Endothelial cell of umbilical vein (primary cell): ENCODE data around the gene TSPEAR. TPM values are rescaled to one million over a fixed set of nuclear protein-coding genes. Genes with fewer than 3 reads are reported as not detected.

Experiments
- BruUV-seq: library from RNA; stranded (reverse); fragments of 400-500 nt; replicated peaks from 2 replicates; lab custom pipeline; 2021; lab: Mats Ljungman, UMichigan
- CTCF ChIA-PET: fragments of 300-600, 350-600 bp; sonication (Branson Sonifier 250); formaldehyde crosslinking; loops from one replicate; lab custom pipeline; 2021; ENCODE audit warnings: antibody characterized with exemption, inconsistent platforms; lab: Charles Lee
- POLR2A ChIA-PET: fragments of 300-600, 350-600 bp; sonication (Branson Sonifier 250); formaldehyde crosslinking; loops from one replicate; lab custom pipeline; 2021; ENCODE audit warnings: antibody characterized with exemption, inconsistent platforms; lab: Charles Lee
- DNase-seq: peaks from one replicate; pipeline ENCODE4 v3.0.0-alpha.2; 2011; ENCODE audit warnings: low read depth, low spot score
- FAIRE-seq: peaks from 2 replicates; lab custom pipeline; 2011; peaks lifted over from hg19 to GRCh38; lab: Jason Lieb, UNC
- H2AFZ ChIP-seq: 2 replicates; pipeline ENCODE4 v1.6.0; 2012; ENCODE audit warnings: low read depth, low read length, control low read depth, inconsistent platforms
- H3K27ac ChIP-seq: 2 replicates; pipeline ENCODE4 v1.5.1; 2011; ENCODE audit warnings: low read depth, mild to moderate bottlenecking, control low read depth, low read length, moderate library complexity; ENCODE audit not compliant: insufficient read depth
- H3K27me3 ChIP-seq, 2 experiments: 2 replicates each; pipeline versions ENCODE4 v1.6.0 to v1.6.1; 2011; ENCODE audit warnings: low read length in 2 of 2, mixed read lengths in 1 of 2; ENCODE audit not compliant: control insufficient read depth in 2 of 2, insufficient read depth in 2 of 2
- H3K36me3 ChIP-seq, 2 experiments: 2 replicates in 1 of 2; 3 replicates in 1 of 2; pipeline ENCODE4 v1.5.1; 2011; ENCODE audit warnings: low read length in 2 of 2, mild to moderate bottlenecking in 1 of 2, moderate library complexity in 1 of 2; ENCODE audit not compliant: control insufficient read depth in 2 of 2, insufficient read depth in 2 of 2; ENCODE audit errors: extremely low read depth in 1 of 2
- H3K4me1 ChIP-seq: 3 replicates; pipeline ENCODE4 v1.5.1; 2011; ENCODE audit warnings: mild to moderate bottlenecking, low read length; ENCODE audit not compliant: control insufficient read depth, insufficient read depth; ENCODE audit errors: extremely low read depth
- H3K4me2 ChIP-seq: 2 replicates; pipeline ENCODE4 v1.6.1; 2011; ENCODE audit warnings: low read length, control low read depth, mixed read lengths; ENCODE audit not compliant: insufficient read depth
- H3K4me3 ChIP-seq, 3 experiments: fragments of 200-600 bp in 1 of 3; sonication (generic), shearing (Covaris generic) in 1 of 3; replicated peaks in 1 of 3; 2 replicates each; pipeline ENCODE4 v1.5.1; 2011 to 2016; ENCODE audit warnings: control low read depth in 3 of 3, low read length in 3 of 3, mild to moderate bottlenecking in 2 of 3, inconsistent platforms in 1 of 3, low read depth in 1 of 3, moderate library complexity in 1 of 3; ENCODE audit not compliant: insufficient read depth in 1 of 3
- H3K79me2 ChIP-seq: 2 replicates; pipeline ENCODE4 v1.6.0; 2012; ENCODE audit warnings: low read length, inconsistent platforms; ENCODE audit not compliant: control insufficient read depth, insufficient read depth
- H3K9ac ChIP-seq: replicated peaks from 2 replicates; pipeline ENCODE3; 2011; ENCODE audit warnings: low read length, control low read depth; ENCODE audit not compliant: insufficient read depth; ENCODE audit errors: extremely low read depth
- H3K9me1 ChIP-seq: replicated peaks from 3 replicates; pipeline ENCODE4 v1.6.0; 2011; ENCODE audit warnings: mild to moderate bottlenecking, low read length; ENCODE audit not compliant: control insufficient read depth, insufficient read depth; ENCODE audit errors: extremely low read depth
- H3K9me3 ChIP-seq: replicated peaks from 2 replicates; pipeline ENCODE4 v1.5.1; 2012; ENCODE audit warnings: low read length, inconsistent platforms; ENCODE audit not compliant: control insufficient read depth, insufficient read depth
- H4K20me1 ChIP-seq: replicated peaks from 2 replicates; pipeline ENCODE3; 2011; ENCODE audit warnings: mild to moderate bottlenecking, low read length; ENCODE audit not compliant: control insufficient read depth, insufficient read depth; ENCODE audit errors: extremely low read depth
- EZH2 ChIP-seq: IDR thresholded peaks from 2 replicates; pipeline ENCODE4 v1.6.1; 2012; ENCODE audit warnings: borderline replicate concordance, low read depth, mild to moderate bottlenecking, moderate library complexity, low read length, inconsistent platforms; ENCODE audit not compliant: severe bottlenecking
- FOS ChIP-seq: IDR thresholded peaks from 2 replicates; pipeline ENCODE4 v1.6.1; 2011; ENCODE audit warnings: mild to moderate bottlenecking, low read length, moderate library complexity, borderline replicate concordance; ENCODE audit not compliant: insufficient read depth
- GATA2 ChIP-seq: IDR thresholded peaks from 2 replicates; pipeline ENCODE4 v1.7.0; 2011; ENCODE audit warnings: low read depth, mild to moderate bottlenecking, moderate library complexity, mixed read lengths, low read length; ENCODE audit not compliant: insufficient read length, insufficient read depth
- JUN ChIP-seq: IDR thresholded peaks from 2 replicates; pipeline ENCODE4 v1.6.1; 2011; ENCODE audit warnings: borderline replicate concordance, low read depth; ENCODE audit not compliant: insufficient read length, insufficient read depth
- POLR2A ChIP-seq: IDR thresholded peaks from 2 replicates; pipeline ENCODE4 v1.6.1; 2012; ENCODE audit warnings: low read depth, mild to moderate bottlenecking, control low read depth, low read length
- POLR2AphosphoS5 ChIP-seq: IDR thresholded peaks from 2 replicates; pipeline ENCODE4 v1.6.1; 2012; ENCODE audit warnings: low read depth, mild to moderate bottlenecking, control low read depth, low read length, moderate library complexity; ENCODE audit not compliant: insufficient read depth
- dilution Hi-C: fragments of 300-500 bp; cut with MboI; formaldehyde crosslinking; loops from one replicate; pipeline ENCODE4 v1.15.0; 2019; ENCODE audit warnings: low sequenced_read_pairs; ENCODE audit not compliant: extremely low pct_ligation_motif_present
- intact Hi-C: fragments of 100-400 bp; cut with micrococcal nuclease; formaldehyde crosslinking; loops from one replicate; pipeline ENCODE4 v1.10.0; 2022
- polyA plus RNA-seq, 4 experiments: library from polyadenylated mRNA; depleted of rRNA in 3 of 4; stranded (reverse) in 3 of 4; unstranded in 1 of 4; fragments of >200 nt; gene quantifications; 2 replicates each; pipeline versions ENCODE4 v1.2.1 to v1.2.3, GENCODE V29; 2011 to 2012; ENCODE audit warnings: missing spikeins in 1 of 4
- total RNA-seq: library from RNA; stranded (reverse); gene quantifications from 2 replicates; pipeline ENCODE4 v1.2.3, GENCODE V29; 2021
- TF ChIP-seq, protein P1 (sequence below), 2 donors: IDR thresholded peaks; 1 replicate in 1 of 2; 2 replicates in 1 of 2; pipeline ENCODE4 v1.5.1; 2011; ENCODE audit warnings: low read length in 2 of 2, mild to moderate bottlenecking in 2 of 2, moderate library complexity in 2 of 2, control low read depth in 1 of 2, inconsistent platforms in 1 of 2, low read depth in 1 of 2; ENCODE audit not compliant: insufficient read depth in 1 of 2; ENCODE audit errors: extremely low read depth in 1 of 2

Gene TSPEAR
- total and polyA plus RNA-seq, 2 donors (not counting 3 experiments of a cell fraction or from before 2014, with no cell fraction given): 0.01 TPM; not detected in 1

GRCh38 chr21:44548922-44549321 is 162.4 kb downstream of the TSPEAR start:
- Histone ChIP-seq H3K4me2 (no peak overlapping the region), H3K9me1 (no peaks in the 10 kb centered on the region), H4K20me1 (no peaks in the 10 kb centered on the region), H3K27ac (no peak overlapping the region), H3K36me3 (no peaks in the 10 kb centered on the region), H3K4me1 (no peaks in the 10 kb centered on the region), H3K4me3 (no peak overlapping the region), H3K9ac (no peak overlapping the region), H3K27me3 (peaks cover 3 to 12% of the 10 kb centered on the region in 2 experiments), H2AFZ (no peak overlapping the region), H3K9me3 (no peaks in the 10 kb centered on the region), H3K79me2 (no peaks in the 10 kb centered on the region)
- BruUV-seq: no TSS peak
- dilution Hi-C loops: no loop called here
- POLR2A ChIA-PET: no interaction called here
- CTCF ChIA-PET: no interaction called here
- FAIRE-seq (no peak), DNase-seq (no peak)
- intact Hi-C loops: no loop called here
- TF ChIP-seq POLR2A (no peak), JUN (no peak), POLR2AphosphoS5 (no peak), EZH2 (no peak), FOS (no peak)
- TF ChIP-seq, protein P1, sequence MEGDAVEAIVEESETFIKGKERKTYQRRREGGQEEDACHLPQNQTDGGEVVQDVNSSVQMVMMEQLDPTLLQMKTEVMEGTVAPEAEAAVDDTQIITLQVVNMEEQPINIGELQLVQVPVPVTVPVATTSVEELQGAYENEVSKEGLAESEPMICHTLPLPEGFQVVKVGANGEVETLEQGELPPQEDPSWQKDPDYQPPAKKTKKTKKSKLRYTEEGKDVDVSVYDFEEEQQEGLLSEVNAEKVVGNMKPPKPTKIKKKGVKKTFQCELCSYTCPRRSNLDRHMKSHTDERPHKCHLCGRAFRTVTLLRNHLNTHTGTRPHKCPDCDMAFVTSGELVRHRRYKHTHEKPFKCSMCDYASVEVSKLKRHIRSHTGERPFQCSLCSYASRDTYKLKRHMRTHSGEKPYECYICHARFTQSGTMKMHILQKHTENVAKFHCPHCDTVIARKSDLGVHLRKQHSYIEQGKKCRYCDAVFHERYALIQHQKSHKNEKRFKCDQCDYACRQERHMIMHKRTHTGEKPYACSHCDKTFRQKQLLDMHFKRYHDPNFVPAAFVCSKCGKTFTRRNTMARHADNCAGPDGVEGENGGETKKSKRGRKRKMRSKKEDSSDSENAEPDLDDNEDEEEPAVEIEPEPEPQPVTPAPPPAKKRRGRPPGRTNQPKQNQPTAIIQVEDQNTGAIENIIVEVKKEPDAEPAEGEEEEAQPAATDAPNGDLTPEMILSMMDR (IDR thresholded peaks at IDR 0.05; ENCODE audit: extremely low read depth in 1 of 2, insufficient read depth in 1 of 2, low read depth in 1 of 2, low read length in 2 of 2): no peak

GRCh38 chr21:44548381-44548780 is 163.0 kb downstream of the TSPEAR start:
- H3K27me3 ChIP-seq: peaks cover 3 to 17% of the 10 kb centered on the region in 2 experiments
- POLR2A ChIA-PET: no interaction called here
- BruUV-seq: no TSS peak
- TF ChIP-seq EZH2 (no peak), POLR2A (no peak), FOS (no peak), GATA2 (no peak)
- H2AFZ ChIP-seq: no peak overlapping the region
- dilution Hi-C loops (no loop called here), intact Hi-C loops (no loop called here)
- H3K9me3 ChIP-seq: no peaks in the 10 kb centered on the region
- no peak for FAIRE-seq
- H3K4me2 ChIP-seq: no peak overlapping the region
- no peaks in the 10 kb centered on the region for H4K20me1 ChIP-seq
- DNase-seq: no peak
- no peak overlapping the region for H3K9ac ChIP-seq
- H3K27ac ChIP-seq: no peak overlapping the region
- H3K4me1 ChIP-seq: no peaks in the 10 kb centered on the region
- no peaks in the 10 kb centered on the region for H3K9me1 ChIP-seq
- CTCF ChIA-PET: no interaction called here
- H3K4me3 ChIP-seq: no peak overlapping the region
- H3K36me3 ChIP-seq: no peaks in the 10 kb centered on the region
- no peaks in the 10 kb centered on the region for H3K79me2 ChIP-seq
